SK-N-SH (cell line): ENCODE data around the gene MEA1. TPM values are rescaled to one million over a fixed set of nuclear protein-coding genes. Genes with fewer than 3 reads are reported as not detected.

Experiments
- CTCF ChIA-PET: fragments of 300-600, 350-600 bp; formaldehyde crosslinking; extraction: SDS; loops from one replicate; lab custom pipeline; 2021; lab: Yijun Ruan, JAX
- POLR2A ChIA-PET: fragments of 350-600 bp; sonication (Branson Sonifier 250); formaldehyde crosslinking; extraction: SDS; loops from one replicate; lab custom pipeline; 2020; ENCODE audit warnings: antibody characterized with exemption, inconsistent platforms; lab: Yijun Ruan, JAX
- DNase-seq: peaks from one replicate; pipeline ENCODE4 v3.0.0; 2012
- H2AFZ ChIP-seq: fragments of 200-600 bp; sonication (generic); 2 replicates; pipeline ENCODE4 v1.8.1; 2016; ENCODE audit warnings: antibody characterized with exemption, mild to moderate bottlenecking, low read depth
- H3F3A ChIP-seq: fragments of 200-600 bp; sonication (generic); replicated peaks from 2 replicates; pipeline ENCODE3; 2016; ENCODE audit warnings: antibody characterized with exemption, mild to moderate bottlenecking; ENCODE audit not compliant: insufficient read depth
- H3K27ac ChIP-seq, 2 experiments: fragments of 200-500 bp in 1 of 2; fragments of 200-600 bp in 1 of 2; sonication (Bioruptor generic) in 1 of 2; sonication (generic), shearing (Covaris generic) in 1 of 2; 2 replicates each; pipeline versions ENCODE4 v1.5.1 to v1.6.1; 2014 to 2016; ENCODE audit warnings: low read depth in 2 of 2, inconsistent platforms in 1 of 2, low read length in 1 of 2, mild to moderate bottlenecking in 1 of 2, mixed read lengths in 1 of 2
- H3K27me3 ChIP-seq: fragments of 200-600 bp; sonication (generic), shearing (Covaris generic); 2 replicates; pipeline ENCODE4 v1.6.1; 2016; ENCODE audit warnings: mixed run types; ENCODE audit not compliant: insufficient read depth
- H3K36me3 ChIP-seq, 2 experiments: fragments of 200-500 bp in 1 of 2; fragments of 200-600 bp in 1 of 2; sonication (Bioruptor generic) in 1 of 2; sonication (generic) in 1 of 2; replicated peaks in 1 of 2; 2 replicates each; pipeline versions ENCODE3 to v1.5.1; 2014 to 2016; ENCODE audit warnings: low read length in 1 of 2, mild to moderate bottlenecking in 1 of 2; ENCODE audit not compliant: insufficient read depth in 2 of 2, control insufficient read depth in 1 of 2
- H3K4me1 ChIP-seq, 2 experiments: fragments of 200-500 bp in 1 of 2; fragments of 200-600 bp in 1 of 2; sonication (Bioruptor generic) in 1 of 2; sonication (generic), shearing (Covaris generic) in 1 of 2; 2 replicates each; pipeline versions ENCODE4 v1.5.1 to v1.6.1; 2014 to 2016; ENCODE audit warnings: low read depth in 1 of 2, low read length in 1 of 2, mixed run types in 1 of 2; ENCODE audit not compliant: insufficient read depth in 2 of 2, control insufficient read depth in 1 of 2
- H3K4me2 ChIP-seq: fragments of 200-600 bp; sonication (generic), shearing (Covaris generic); 2 replicates; pipeline ENCODE4 v1.6.1; 2017; ENCODE audit warnings: mixed run types
- H3K4me3 ChIP-seq, 2 experiments: fragments of 200-500 bp in 1 of 2; fragments of 200-600 bp in 1 of 2; sonication (Bioruptor generic) in 1 of 2; sonication (generic), shearing (Covaris generic) in 1 of 2; 2 replicates each; pipeline versions ENCODE4 v1.5.1 to v1.8.1; 2014 to 2016; ENCODE audit warnings: low read depth in 2 of 2, inconsistent platforms in 1 of 2, low read length in 1 of 2, mild to moderate bottlenecking in 1 of 2, mixed read lengths in 1 of 2, moderate library complexity in 1 of 2
- H3K79me2 ChIP-seq: fragments of 200-600 bp; sonication (generic); 2 replicates; pipeline ENCODE4 v1.8.1; 2017; ENCODE audit warnings: mild to moderate bottlenecking; ENCODE audit not compliant: insufficient read depth
- H3K9ac ChIP-seq: fragments of 200-600 bp; sonication (generic); 2 replicates; pipeline ENCODE4 v1.6.1; 2017; ENCODE audit warnings: mixed run types
- H3K9me2 ChIP-seq: fragments of 200-600 bp; sonication (generic); 2 replicates; pipeline ENCODE4 v1.6.1; 2017; ENCODE audit warnings: mixed run types
- H3K9me3 ChIP-seq: fragments of 200-600 bp; sonication (generic); 2 replicates; pipeline ENCODE4 v1.6.1; 2017; ENCODE audit warnings: mixed run types, mild to moderate bottlenecking, moderate library complexity
- H4K20me1 ChIP-seq: fragments of 200-600 bp; sonication (generic); 2 replicates; pipeline ENCODE4 v1.6.1; 2017; ENCODE audit warnings: mild to moderate bottlenecking, mixed run types; ENCODE audit not compliant: insufficient read depth
- CHD2 ChIP-seq: fragments of 150-350 bp; IDR thresholded peaks from 2 replicates; pipeline ENCODE4 v1.6.1; 2018; ENCODE audit warnings: low read length; ENCODE audit not compliant: partially characterized antibody
- ELF1 ChIP-seq: IDR thresholded peaks from 2 replicates; pipeline ENCODE4 v1.4.0; 2012
- FOSL2 ChIP-seq: IDR thresholded peaks from 2 replicates; pipeline ENCODE4 v1.4.0; 2012; ENCODE audit warnings: low read depth, mild to moderate bottlenecking, moderate library complexity, borderline replicate concordance
- FOXJ3 ChIP-seq: sonication (generic); formaldehyde crosslinking; IDR thresholded peaks from 2 replicates; pipeline ENCODE4 v1.5.1; 2020; ENCODE audit warnings: mild to moderate bottlenecking, missing genetic modification reagents
- FOXM1 ChIP-seq: IDR thresholded peaks from 2 replicates; pipeline ENCODE4 v1.4.0; 2012; ENCODE audit warnings: low read depth, mild to moderate bottlenecking
- GABPA ChIP-seq: IDR thresholded peaks from 2 replicates; pipeline ENCODE4 v1.4.0; 2012; ENCODE audit warnings: low read depth, mild to moderate bottlenecking
- GATA2 ChIP-seq: sonication (generic); formaldehyde crosslinking; IDR thresholded peaks from 2 replicates; pipeline ENCODE4 v1.5.0; 2020; ENCODE audit warnings: mild to moderate bottlenecking, missing genetic modification reagents
- JUND ChIP-seq: IDR thresholded peaks from 2 replicates; pipeline ENCODE4 v1.4.0; 2012
- MEF2A ChIP-seq: IDR thresholded peaks from 2 replicates; pipeline ENCODE4 v1.4.0; 2012; ENCODE audit warnings: low read depth, borderline replicate concordance
- NFIC ChIP-seq: IDR thresholded peaks from 2 replicates; pipeline ENCODE4 v1.4.0; 2012; ENCODE audit warnings: borderline replicate concordance
- POLR2AphosphoS5 ChIP-seq: IDR thresholded peaks from 2 replicates; pipeline ENCODE4 v1.6.1; 2012; ENCODE audit warnings: low read depth, low read length
- RFX5 ChIP-seq: IDR thresholded peaks from 2 replicates; pipeline ENCODE4 v1.6.1; 2012; ENCODE audit warnings: mild to moderate bottlenecking, improper control_type of control experiment, low read length
- SIN3A ChIP-seq: IDR thresholded peaks from 2 replicates; pipeline ENCODE4 v1.6.1; 2012; ENCODE audit warnings: low read depth, mild to moderate bottlenecking, low read length, moderate library complexity, borderline replicate concordance
- SMC3 ChIP-seq: IDR thresholded peaks from 2 replicates; pipeline ENCODE4 v1.6.1; 2012; ENCODE audit warnings: low read depth, low read length, improper control_type of control experiment
- TAF1 ChIP-seq: IDR thresholded peaks from 2 replicates; pipeline ENCODE4 v1.6.1; 2012; ENCODE audit warnings: low read depth, mild to moderate bottlenecking, low read length, moderate library complexity, borderline replicate concordance
- TCF12 ChIP-seq: IDR thresholded peaks from 2 replicates; pipeline ENCODE4 v1.4.0; 2012
- TEAD4 ChIP-seq: IDR thresholded peaks from 2 replicates; pipeline ENCODE4 v1.4.0; 2012; ENCODE audit warnings: mild to moderate bottlenecking, borderline replicate concordance; ENCODE audit not compliant: insufficient read depth
- WGBS: methylation state at CpG from one replicate; pipeline ENCODE4 v1.1.6; 2017; ENCODE audit warnings: low lambda C conversion rate; 5-methylcytosine and 5-hydroxymethylcytosine counted together
- polyA plus RNA-seq, 3 experiments: library from polyadenylated mRNA; depleted of rRNA; stranded (reverse); fragments of >200 nt; gene quantifications; 2 replicates each; pipeline ENCODE4 v1.2.3, GENCODE V29; 2012
- TF ChIP-seq, protein P1 (sequence below): IDR thresholded peaks from 2 replicates; pipeline ENCODE4 v1.6.1; 2012; ENCODE audit warnings: mild to moderate bottlenecking, low read depth, low read length, moderate library complexity
- TF ChIP-seq, protein P2 (sequence below): IDR thresholded peaks from 2 replicates; pipeline ENCODE4 v1.4.0; 2012; ENCODE audit warnings: low read depth
- TF ChIP-seq, protein P3 (sequence below): fragments of 150-350 bp; IDR thresholded peaks from 2 replicates; pipeline ENCODE4 v1.6.1; 2016; ENCODE audit warnings: mild to moderate bottlenecking, low read depth, low read length

The MEA1 gene
- polyA plus RNA-seq, 1 of the 3 experiments (the other 2 are of a cell fraction): 171 TPM

- Histone ChIP-seq H3F3A (peaks cover 26% of the 10 kb centered on the region), H3K27ac (no peak overlapping the region), H3K4me3 (no peak overlapping the region), H3K27me3 (no peaks in the 10 kb centered on the region), H3K9me2 (no peaks in the 10 kb centered on the region), H2AFZ (no peak overlapping the region), H3K79me2 (peaks cover 70% of the 10 kb centered on the region), H3K9me3 (no peaks in the 10 kb centered on the region), H3K4me1 (peaks cover 3 to 44% of the 10 kb centered on the region in 2 experiments; a peak in 3 of 4 replicates), H4K20me1 (peaks cover 12% of the 10 kb centered on the region; the same call in 1 of the 2 replicates), H3K4me2 (peak overlapping the region; percentile 79; the same call in 1 of the 2 replicates), H3K36me3 (peaks cover 24 to 44% of the 10 kb centered on the region in 2 experiments), H3K9ac (no peak overlapping the region)
- ChIA-PET CTCF (interaction anchor here (1.0 to 3.6 kb wide), 3 partner anchors 37 to 126 kb away, joined by 3 to 12 read pairs (median 4); partner anchors contain the start of gene CUL7), POLR2A (interaction anchor here (0.7 kb wide), 1 partner anchor 33 kb away, joined by 3 read pairs; the partner anchor contains the start of gene PPP2R5D)
- 89% methylated on average over 8 of the region's 12 CpGs for WGBS
- no peak for DNase-seq
- TF ChIP-seq POLR2AphosphoS5: no peak
- TF ChIP-seq CHD2: no peak
- no peak for TF ChIP-seq SMC3
- no peak for TF ChIP-seq GATA2 (CRISPR knock-in tag)
- TF ChIP-seq, protein P1, sequence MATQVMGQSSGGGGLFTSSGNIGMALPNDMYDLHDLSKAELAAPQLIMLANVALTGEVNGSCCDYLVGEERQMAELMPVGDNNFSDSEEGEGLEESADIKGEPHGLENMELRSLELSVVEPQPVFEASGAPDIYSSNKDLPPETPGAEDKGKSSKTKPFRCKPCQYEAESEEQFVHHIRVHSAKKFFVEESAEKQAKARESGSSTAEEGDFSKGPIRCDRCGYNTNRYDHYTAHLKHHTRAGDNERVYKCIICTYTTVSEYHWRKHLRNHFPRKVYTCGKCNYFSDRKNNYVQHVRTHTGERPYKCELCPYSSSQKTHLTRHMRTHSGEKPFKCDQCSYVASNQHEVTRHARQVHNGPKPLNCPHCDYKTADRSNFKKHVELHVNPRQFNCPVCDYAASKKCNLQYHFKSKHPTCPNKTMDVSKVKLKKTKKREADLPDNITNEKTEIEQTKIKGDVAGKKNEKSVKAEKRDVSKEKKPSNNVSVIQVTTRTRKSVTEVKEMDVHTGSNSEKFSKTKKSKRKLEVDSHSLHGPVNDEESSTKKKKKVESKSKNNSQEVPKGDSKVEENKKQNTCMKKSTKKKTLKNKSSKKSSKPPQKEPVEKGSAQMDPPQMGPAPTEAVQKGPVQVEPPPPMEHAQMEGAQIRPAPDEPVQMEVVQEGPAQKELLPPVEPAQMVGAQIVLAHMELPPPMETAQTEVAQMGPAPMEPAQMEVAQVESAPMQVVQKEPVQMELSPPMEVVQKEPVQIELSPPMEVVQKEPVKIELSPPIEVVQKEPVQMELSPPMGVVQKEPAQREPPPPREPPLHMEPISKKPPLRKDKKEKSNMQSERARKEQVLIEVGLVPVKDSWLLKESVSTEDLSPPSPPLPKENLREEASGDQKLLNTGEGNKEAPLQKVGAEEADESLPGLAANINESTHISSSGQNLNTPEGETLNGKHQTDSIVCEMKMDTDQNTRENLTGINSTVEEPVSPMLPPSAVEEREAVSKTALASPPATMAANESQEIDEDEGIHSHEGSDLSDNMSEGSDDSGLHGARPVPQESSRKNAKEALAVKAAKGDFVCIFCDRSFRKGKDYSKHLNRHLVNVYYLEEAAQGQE: no peak
- TF ChIP-seq ELF1: no peak
- no peak for TF ChIP-seq JUND
- TF ChIP-seq RFX5: no peak
- TF ChIP-seq MEF2A: no peak
- no peak for TF ChIP-seq TAF1
- TF ChIP-seq, protein P2, sequence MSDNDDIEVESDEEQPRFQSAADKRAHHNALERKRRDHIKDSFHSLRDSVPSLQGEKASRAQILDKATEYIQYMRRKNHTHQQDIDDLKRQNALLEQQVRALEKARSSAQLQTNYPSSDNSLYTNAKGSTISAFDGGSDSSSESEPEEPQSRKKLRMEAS: no peak
- no peak for TF ChIP-seq SIN3A
- TF ChIP-seq TEAD4: no peak
- no peak for TF ChIP-seq FOXJ3 (CRISPR knock-in tag)
- no peak for TF ChIP-seq FOXM1
- no peak for TF ChIP-seq GABPA
- TF ChIP-seq NFIC: no peak
- TF ChIP-seq, protein P3, sequence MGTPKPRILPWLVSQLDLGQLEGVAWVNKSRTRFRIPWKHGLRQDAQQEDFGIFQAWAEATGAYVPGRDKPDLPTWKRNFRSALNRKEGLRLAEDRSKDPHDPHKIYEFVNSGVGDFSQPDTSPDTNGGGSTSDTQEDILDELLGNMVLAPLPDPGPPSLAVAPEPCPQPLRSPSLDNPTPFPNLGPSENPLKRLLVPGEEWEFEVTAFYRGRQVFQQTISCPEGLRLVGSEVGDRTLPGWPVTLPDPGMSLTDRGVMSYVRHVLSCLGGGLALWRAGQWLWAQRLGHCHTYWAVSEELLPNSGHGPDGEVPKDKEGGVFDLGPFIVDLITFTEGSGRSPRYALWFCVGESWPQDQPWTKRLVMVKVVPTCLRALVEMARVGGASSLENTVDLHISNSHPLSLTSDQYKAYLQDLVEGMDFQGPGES: no peak
- no peak for TF ChIP-seq FOSL2
- no peak for TF ChIP-seq TCF12
Observed at GRCh38 chr6:43016943-43017334, 3.2 kb upstream of the MEA1 start.
